Neuronal stem cell (in vitro differentiated cells): ENCODE data around the gene EXOG.
A peak's percentile ranks its signal among the peaks of the same experiment; 100 is the strongest.

Source experiments
- DNase-seq: peaks from one replicate; pipeline ENCODE4 v3.0.0-alpha.2; 2013; ENCODE audit warnings: low spot score
- H2AFZ ChIP-seq: one replicate; pipeline ENCODE4 v1.6.1; 2013; ENCODE audit warnings: mild to moderate bottlenecking, low read length, inconsistent platforms
- H2AK5ac ChIP-seq: 2 replicates; pipeline ENCODE4 v1.6.1; 2013; ENCODE audit warnings: low read depth, mild to moderate bottlenecking, inconsistent platforms, low read length, moderate library complexity, mixed read lengths
- H2BK120ac ChIP-seq: 2 replicates; pipeline ENCODE4 v1.6.1; 2013; ENCODE audit warnings: low read depth, mild to moderate bottlenecking, inconsistent platforms, low read length, moderate library complexity, mixed read lengths
- H2BK12ac ChIP-seq: one replicate; pipeline ENCODE4 v1.6.1; 2013; ENCODE audit warnings: low read length, inconsistent platforms
- H2BK15ac ChIP-seq: 2 replicates; pipeline ENCODE4 v1.6.1; 2013; ENCODE audit warnings: mild to moderate bottlenecking, low read length, inconsistent platforms, mixed read lengths
- H2BK5ac ChIP-seq: one replicate; pipeline ENCODE4 v1.6.1; 2013; ENCODE audit warnings: inconsistent platforms, mild to moderate bottlenecking, low read length, moderate library complexity
- H3K14ac ChIP-seq: one replicate; pipeline ENCODE4 v1.6.1; 2013; ENCODE audit warnings: low read length, inconsistent platforms
- H3K18ac ChIP-seq: 2 replicates; pipeline ENCODE4 v1.6.1; 2013; ENCODE audit warnings: low read length, inconsistent platforms
- H3K23ac ChIP-seq: 2 replicates; pipeline ENCODE4 v1.6.1; 2013; ENCODE audit warnings: low read depth, mild to moderate bottlenecking, mixed read lengths, low read length, inconsistent platforms; ENCODE audit not compliant: poor library complexity
- H3K27ac ChIP-seq: replicated peaks from 3 replicates; pipeline ENCODE4 v1.5.1; 2013; ENCODE audit warnings: low read length, inconsistent platforms
- H3K27me3 ChIP-seq, 3 experiments: 2 replicates each; pipeline ENCODE4 v1.6.1; 2013; ENCODE audit warnings: low read length in 3 of 3, mild to moderate bottlenecking in 2 of 3, inconsistent platforms in 1 of 3, low read depth in 1 of 3, mixed read lengths in 1 of 3, moderate library complexity in 1 of 3; ENCODE audit not compliant: control insufficient read depth in 3 of 3, insufficient read depth in 3 of 3
- H3K36me3 ChIP-seq, 2 donors: replicated peaks in 1 of 2; 2 replicates each; pipeline ENCODE4 v1.6.1; 2013; ENCODE audit warnings: low read length in 2 of 2; ENCODE audit not compliant: control insufficient read depth in 2 of 2, insufficient read depth in 2 of 2
- H3K4ac ChIP-seq: 2 replicates; pipeline ENCODE4 v1.6.1; 2013; ENCODE audit warnings: inconsistent platforms, mild to moderate bottlenecking, low read length, moderate library complexity
- H3K4me1 ChIP-seq, 2 donors: 1 replicate in 1 of 2; 2 replicates in 1 of 2; pipeline ENCODE4 v1.6.1; 2013; ENCODE audit warnings: low read length in 2 of 2, low read depth in 1 of 2; ENCODE audit not compliant: control insufficient read depth in 2 of 2, insufficient read depth in 1 of 2
- H3K4me2 ChIP-seq: one replicate; pipeline ENCODE4 v1.6.1; 2013; ENCODE audit warnings: mild to moderate bottlenecking, low read length, inconsistent platforms; ENCODE audit not compliant: insufficient read depth, poor library complexity, severe bottlenecking
- H3K4me3 ChIP-seq, 2 donors: 2 replicates each; pipeline ENCODE4 v1.5.1; 2013; ENCODE audit warnings: low read length in 2 of 2, mild to moderate bottlenecking in 2 of 2, inconsistent platforms in 1 of 2, moderate library complexity in 1 of 2
- H3K79me1 ChIP-seq: one replicate; pipeline ENCODE4 v1.6.1; 2013; ENCODE audit warnings: low read depth, mild to moderate bottlenecking, inconsistent platforms, low read length, moderate library complexity
- H3K9ac ChIP-seq: one replicate; pipeline ENCODE4 v1.6.1; 2013; ENCODE audit warnings: mild to moderate bottlenecking, low read depth, low read length, inconsistent platforms; ENCODE audit not compliant: poor library complexity
- H3K9me3 ChIP-seq, 2 donors: replicated peaks in 1 of 2; 2 replicates each; pipeline versions ENCODE3 to v1.6.1; 2013; ENCODE audit warnings: low read length in 2 of 2, mild to moderate bottlenecking in 2 of 2, inconsistent platforms in 1 of 2, low read depth in 1 of 2, mixed read lengths in 1 of 2, moderate library complexity in 1 of 2; ENCODE audit not compliant: control insufficient read depth in 2 of 2, insufficient read depth in 1 of 2
- H4K8ac ChIP-seq: one replicate; pipeline ENCODE4 v1.6.1; 2013; ENCODE audit warnings: low read depth, mild to moderate bottlenecking, inconsistent platforms, low read length, moderate library complexity
- H4K91ac ChIP-seq: one replicate; pipeline ENCODE4 v1.6.1; 2013; ENCODE audit warnings: low read length, low read depth, mild to moderate bottlenecking, inconsistent platforms; ENCODE audit not compliant: poor library complexity
- WGBS, 2 donors: extraction: QIAGEN DNeasy Blood & Tissue Kit; methylation state at CpG; one replicate each; pipeline ENCODE4 v1.1.7; 2013; ENCODE audit warnings: missing lambda C conversion rate in 2 of 2, mixed read lengths in 1 of 2; ENCODE audit not compliant: insufficient read length in 2 of 2, insufficient replicate concordance in 1 of 2; ENCODE audit errors: extremely low coverage in 2 of 2; 5-methylcytosine and 5-hydroxymethylcytosine counted together

The EXOG gene

GRCh38 chr3:38545983-38546382 is 49.8 kb downstream of the EXOG start:
- Histone ChIP-seq H4K91ac (no peak overlapping the region), H3K27me3 (peaks cover 0 to 3% (median 0%) of the 10 kb centered on the region in 3 experiments), H3K4me3 (no peak overlapping the region), H3K4ac (no peak overlapping the region), H3K9me3 (no peaks in the 10 kb centered on the region), H3K4me2 (no peak overlapping the region), H3K27ac (no peak overlapping the region), H2BK120ac (no peak overlapping the region), H3K18ac (peak overlapping the region; percentile 72), H2AK5ac (no peak overlapping the region), H3K36me3 (no peaks in the 10 kb centered on the region), H3K23ac (peak overlapping the region; percentile 34), H3K4me1 (peaks cover 0 to 5% of the 10 kb centered on the region in 2 donors), H2BK5ac (no peak overlapping the region), H3K14ac (no peak overlapping the region), H2BK12ac (no peak overlapping the region), H3K9ac (no peak overlapping the region), H4K8ac (no peak overlapping the region), H2BK15ac (no peak overlapping the region), H3K79me1 (no peaks in the 10 kb centered on the region), H2AFZ (no peak overlapping the region)
- no peak for DNase-seq
- no CpG with 5 or more reads among the region's 4 CpGs for WGBS, 2 donors

GRCh38 chr3:38548154-38548931 is 52.2 kb downstream of the EXOG start:
- WGBS, 2 donors: no CpG with 5 or more reads among the region's 17 CpGs
- Histone ChIP-seq H2BK5ac (no peak overlapping the region), H3K4me1 (peaks cover 0 to 4% of the 10 kb centered on the region in 2 donors), H3K9me3 (no peaks in the 10 kb centered on the region), H3K27me3 (peaks cover 0 to 3% (median 0%) of the 10 kb centered on the region in 3 experiments), H3K18ac (peak overlapping the region; percentile 15), H3K9ac (no peak overlapping the region), H3K79me1 (no peaks in the 10 kb centered on the region), H4K91ac (no peak overlapping the region), H2BK15ac (no peak overlapping the region), H3K36me3 (peaks cover 0 to 2% of the 10 kb centered on the region in 2 donors), H3K4me2 (no peak overlapping the region), H3K4ac (no peak overlapping the region), H2AFZ (no peak overlapping the region), H2BK120ac (no peak overlapping the region), H3K14ac (no peak overlapping the region), H3K27ac (no peak overlapping the region), H2BK12ac (no peak overlapping the region), H2AK5ac (no peak overlapping the region), H3K4me3 (no peak overlapping the region), H4K8ac (no peak overlapping the region), H3K23ac (no peak overlapping the region)
- DNase-seq: no peak

- Histone ChIP-seq H4K8ac (no peak overlapping the region), H3K9me3 (peaks cover 0 to 2% of the 10 kb centered on the region in 2 donors), H3K4ac (no peak overlapping the region), H3K27ac (no peak overlapping the region), H2BK5ac (no peak overlapping the region), H3K36me3 (peaks cover 0 to 2% of the 10 kb centered on the region in 2 donors), H3K4me1 (peaks cover 0 to 2% of the 10 kb centered on the region in 2 donors), H2BK12ac (no peak overlapping the region), H3K18ac (no peak overlapping the region), H2BK15ac (no peak overlapping the region), H3K9ac (no peak overlapping the region), H3K4me2 (no peak overlapping the region), H4K91ac (no peak overlapping the region), H3K4me3 (no peak overlapping the region), H3K27me3 (peaks cover 0 to 3% (median 0%) of the 10 kb centered on the region in 3 experiments), H2BK120ac (no peak overlapping the region), H3K14ac (no peak overlapping the region), H2AK5ac (no peak overlapping the region), H2AFZ (no peak overlapping the region), H3K23ac (no peak overlapping the region), H3K79me1 (no peaks in the 10 kb centered on the region)
- no CpG with 5 or more reads among the region's 9 CpGs for WGBS, 2 donors
- no peak for DNase-seq
Observed at GRCh38 chr3:38549082-38549481, 52.9 kb downstream of the EXOG start.

- H2BK5ac ChIP-seq: no peak overlapping the region
- no peak overlapping the region for H3K9ac ChIP-seq
- H3K4me3 ChIP-seq: no peak overlapping the region
- no CpG with 5 or more reads among the region's 7 CpGs for WGBS, 2 donors
- no peak overlapping the region for H2BK12ac ChIP-seq
- H2BK120ac ChIP-seq: no peak overlapping the region
- H4K8ac ChIP-seq: no peak overlapping the region
- no peak overlapping the region for H3K18ac ChIP-seq
- H3K9me3 ChIP-seq: peaks cover 0 to 4% of the 10 kb centered on the region in 2 donors
- H3K79me1 ChIP-seq: no peaks in the 10 kb centered on the region
- no peak for DNase-seq
- peaks cover 0 to 2% of the 10 kb centered on the region in 2 donors for H3K4me1 ChIP-seq
- H3K27me3 ChIP-seq: peaks cover 0 to 3% (median 0%) of the 10 kb centered on the region in 3 experiments
- H3K4me2 ChIP-seq: no peak overlapping the region
- no peak overlapping the region for H3K23ac ChIP-seq
- H2AFZ ChIP-seq: no peak overlapping the region
- no peak overlapping the region for H4K91ac ChIP-seq
- no peak overlapping the region for H3K27ac ChIP-seq
- H3K36me3 ChIP-seq: peaks cover 0 to 2% of the 10 kb centered on the region in 2 donors
- no peak overlapping the region for H3K4ac ChIP-seq
- H2AK5ac ChIP-seq: no peak overlapping the region
- H2BK15ac ChIP-seq: no peak overlapping the region
- no peak overlapping the region for H3K14ac ChIP-seq
Observed at GRCh38 chr3:38549486-38549885, 53.3 kb downstream of the EXOG start.
